MM.1S (cell line): ENCODE results near the gene XPO6.
"Not testable (repeated sequence)": the region's sequence is repeated elsewhere in the genome, so short reads cannot be mapped to it uniquely, and the experiment has no call there.

Experiments used
- CTCF ChIP-seq: fragments of 300-600 bp; sonication (generic); IDR thresholded peaks from 2 replicates; pipeline ENCODE4 v1.5.1; 2016; ENCODE audit warnings: antibody characterized with exemption, low read length, mixed read lengths
- EZH2 ChIP-seq: fragments of 300-600 bp; sonication (generic); optimal IDR thresholded peaks from 2 replicates; pipeline ENCODE3; 2017; ENCODE audit warnings: low read depth, mild to moderate bottlenecking, antibody characterized with exemption, low read length, mixed read lengths

- not testable (repeated sequence) for TF ChIP-seq CTCF, EZH2
These were observed 95.9 kb downstream of the XPO6 start for GRCh38 chr16:28115866-28116265.
